ENCODE measurements around the gene RBSN.

The RBSN gene

DNA sequence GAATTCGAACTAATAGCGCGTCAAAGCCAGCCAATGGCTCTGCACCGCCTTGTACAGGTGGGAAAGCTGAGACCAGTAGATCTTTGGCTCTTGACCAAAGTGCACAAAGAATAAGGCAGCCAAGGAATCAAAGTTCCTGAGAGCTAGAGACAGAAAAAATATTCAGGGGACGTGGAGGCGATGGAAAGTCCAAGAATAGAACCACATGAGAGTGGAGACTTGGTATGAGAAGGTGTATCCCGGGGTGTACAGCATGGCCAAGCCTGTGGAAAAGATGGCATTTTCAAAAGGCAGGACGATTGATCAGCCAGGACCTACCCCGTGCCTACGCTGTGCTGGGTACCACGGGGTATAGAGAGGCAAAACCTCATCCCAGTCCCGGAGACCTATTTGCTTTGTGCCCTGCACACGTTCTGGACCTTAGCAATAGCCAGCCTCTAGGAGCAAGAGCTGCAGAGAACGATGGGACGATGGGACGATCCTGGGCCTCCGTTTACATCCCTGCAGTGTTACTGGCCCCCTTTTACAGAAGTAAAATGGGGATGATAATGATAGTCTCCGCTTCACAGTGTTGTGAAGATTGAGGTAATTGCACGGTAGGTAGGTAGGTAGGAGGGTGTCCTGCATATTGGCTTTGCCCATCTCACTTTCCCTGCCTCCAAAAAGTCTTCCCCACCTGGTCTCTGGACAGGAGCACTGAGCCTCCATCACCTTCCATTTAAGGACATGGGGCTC is 583 bp upstream of the RBSN start:
- no peak for DNase-seq (ENCODE audit: low read depth)

DNA sequence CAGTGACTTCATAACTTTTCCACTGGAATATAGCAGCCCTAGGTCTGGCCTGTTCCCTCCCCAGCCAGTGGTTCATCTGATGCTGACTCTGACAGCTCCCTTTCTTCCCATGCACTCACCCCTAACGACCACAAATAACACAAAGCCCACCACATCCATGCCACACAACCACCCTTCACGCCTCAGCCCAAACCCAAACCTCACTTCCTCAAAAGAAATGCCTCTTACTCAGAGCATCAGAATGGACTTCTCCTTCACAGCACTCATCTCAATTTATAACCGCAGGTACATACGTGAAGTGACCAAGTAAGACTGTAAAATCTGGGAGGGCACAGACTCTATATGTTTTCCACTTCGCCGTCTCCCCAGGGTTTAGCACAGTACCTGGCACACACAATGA is 1.1 kb downstream of the RBSN start:
- peak; percentile 11 for DNase-seq (ENCODE audit: low read depth)

DNA sequence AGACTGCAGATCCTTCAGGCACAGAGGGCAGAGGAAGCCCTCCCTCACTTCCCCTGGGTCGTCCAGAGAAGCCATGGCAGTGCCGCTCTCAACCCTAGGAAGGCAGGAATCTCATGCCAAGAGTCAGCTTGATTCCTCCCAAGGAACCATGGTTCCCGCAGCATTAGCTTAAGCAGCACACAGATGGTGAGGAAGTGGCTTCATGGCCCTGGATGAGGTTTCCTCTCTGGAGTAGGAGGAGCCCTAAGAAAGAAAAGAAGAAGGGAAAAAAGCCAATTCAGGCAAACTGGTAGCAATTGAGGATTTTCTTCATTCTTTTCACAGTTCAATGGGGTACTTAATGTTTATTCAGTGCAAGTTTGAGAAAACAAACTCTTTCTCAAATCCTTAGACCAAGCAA is 2.9 kb downstream of the RBSN start:
- DNase-seq (ENCODE audit: low read depth): no peak

DNA sequence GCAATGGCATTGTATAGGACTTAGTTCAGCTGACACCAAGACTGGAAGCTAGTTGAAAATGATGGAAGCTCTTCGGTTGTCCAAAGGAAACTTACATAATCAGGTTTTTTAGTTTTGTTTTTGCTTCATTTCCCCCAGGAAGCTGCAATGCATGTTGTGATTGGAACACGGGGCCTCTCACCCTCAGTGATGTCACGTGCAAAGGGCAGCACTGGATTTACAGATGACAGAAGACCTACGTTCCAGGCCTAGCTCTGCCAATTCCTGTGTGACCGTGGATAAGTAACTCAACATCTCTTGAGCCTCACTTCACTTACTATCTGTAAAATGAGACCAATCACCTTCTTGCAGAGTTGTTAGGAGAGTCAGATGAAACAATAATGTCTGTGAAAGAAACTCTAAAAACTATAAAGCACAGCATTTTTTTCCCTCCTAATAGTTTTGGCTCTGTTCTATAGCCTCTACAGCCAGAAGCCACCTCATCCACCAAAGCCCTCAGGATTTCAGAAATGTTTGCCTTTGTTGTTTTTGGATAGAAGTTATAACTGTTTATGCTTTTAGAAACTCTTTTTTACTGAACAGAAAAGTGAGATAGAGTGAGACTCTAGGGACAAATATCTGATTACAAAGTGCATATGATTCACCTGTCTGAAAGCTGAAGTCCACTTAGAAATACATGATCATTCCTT is 4.6 kb downstream of the RBSN start:
- DNase-seq (ENCODE audit: low read depth): no peak

DNA sequence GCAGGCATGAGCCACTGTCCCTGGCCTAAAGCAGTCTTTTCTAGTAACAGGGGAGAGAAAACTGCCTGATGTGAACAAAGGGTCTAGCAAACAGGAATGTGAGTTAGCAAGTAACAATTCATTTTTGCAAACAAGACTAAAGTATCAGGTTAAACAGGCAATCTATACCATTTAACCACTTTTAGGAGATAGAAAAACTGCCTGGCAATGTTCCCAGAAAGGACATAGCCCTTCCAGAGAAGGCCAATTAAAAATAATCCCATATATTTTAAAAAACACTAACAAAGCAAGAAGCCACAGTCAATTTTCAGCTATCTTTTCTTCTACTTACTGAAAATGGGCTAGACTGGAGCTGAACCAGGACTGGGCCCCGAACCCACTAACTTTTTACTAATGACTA is 6.3 kb downstream of the RBSN start:
- DNase-seq (ENCODE audit: low read depth): no peak

DNA sequence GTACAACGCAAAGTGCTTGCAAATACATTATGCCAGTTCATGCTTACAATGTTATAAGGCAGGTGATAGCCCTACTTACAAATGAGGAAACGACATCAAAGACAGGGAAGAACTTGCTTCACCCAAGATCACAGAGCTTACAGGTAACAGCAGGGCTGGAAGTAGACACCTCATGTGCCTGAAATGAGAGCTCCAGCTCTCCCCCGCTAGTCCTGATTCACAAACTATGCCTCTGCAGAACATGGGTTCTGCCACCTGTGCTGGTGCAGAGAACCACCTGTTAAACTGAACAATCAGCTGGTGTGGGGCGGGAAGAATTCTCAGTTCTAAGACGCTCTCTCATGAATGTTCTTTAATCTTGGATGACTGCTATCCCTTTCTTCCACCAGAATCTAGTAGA is 7.4 kb downstream of the RBSN start:
- DNase-seq (ENCODE audit: low read depth): no peak

DNA sequence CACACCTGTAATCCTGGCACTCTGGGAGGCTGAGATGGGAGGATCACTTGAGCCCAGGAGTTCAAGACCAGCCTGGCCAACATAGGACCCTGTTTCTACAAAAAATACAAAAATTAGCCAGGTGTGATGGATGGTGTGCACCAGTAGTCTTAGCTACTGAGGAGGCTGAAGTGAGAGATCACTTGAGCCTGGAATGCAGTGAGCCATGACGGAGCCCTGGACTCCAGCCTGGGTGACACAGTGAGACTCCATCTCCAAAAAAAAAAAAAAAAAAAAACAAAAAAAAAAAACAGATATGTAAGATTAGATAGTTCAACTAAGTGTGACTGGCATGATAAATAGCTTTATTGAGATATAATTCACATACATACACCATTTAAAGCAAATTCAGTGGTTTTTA is 9.7 kb downstream of the RBSN start:
- no peak for DNase-seq (ENCODE audit: low read depth)

DNA sequence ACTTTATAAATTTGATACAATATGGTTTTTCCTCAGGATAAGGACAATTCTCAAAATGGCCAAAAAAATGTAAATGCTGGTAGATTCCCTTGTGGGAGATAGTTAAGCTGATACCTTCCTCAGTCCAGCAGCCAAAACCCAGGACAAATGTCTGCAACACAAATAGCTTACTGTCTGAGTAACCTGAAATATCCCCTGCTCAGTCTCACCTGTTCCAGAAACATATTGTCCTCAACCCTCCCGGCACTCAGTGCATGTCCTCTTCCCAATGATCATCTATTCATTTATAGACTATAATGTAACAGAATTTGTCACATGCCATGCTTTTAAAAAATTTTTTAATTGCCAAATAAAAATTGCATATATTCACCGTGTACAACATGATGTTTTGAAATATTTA is 12.2 kb downstream of the RBSN start:
- no peak for DNase-seq (ENCODE audit: low read depth)

DNA sequence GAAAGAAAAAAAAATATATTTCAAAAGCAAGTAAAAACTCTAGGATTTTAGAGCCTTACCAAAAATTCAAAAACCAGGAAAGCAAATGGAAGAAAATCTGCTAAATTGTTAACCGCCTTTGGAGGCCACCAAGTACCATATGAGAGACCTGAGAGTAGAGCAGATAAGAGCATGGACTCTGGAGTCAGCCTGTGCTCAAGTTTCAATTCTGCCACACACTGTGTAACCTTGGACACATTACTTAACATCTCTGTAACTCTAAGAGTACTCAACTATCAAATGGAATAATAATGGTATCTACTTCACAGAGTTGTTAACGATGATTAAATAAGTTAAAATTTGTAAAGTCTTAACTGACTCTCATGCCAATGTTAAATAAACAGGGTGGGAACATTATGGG is 12.7 kb downstream of the RBSN start:
- DNase-seq (ENCODE audit: low read depth): no peak

DNA sequence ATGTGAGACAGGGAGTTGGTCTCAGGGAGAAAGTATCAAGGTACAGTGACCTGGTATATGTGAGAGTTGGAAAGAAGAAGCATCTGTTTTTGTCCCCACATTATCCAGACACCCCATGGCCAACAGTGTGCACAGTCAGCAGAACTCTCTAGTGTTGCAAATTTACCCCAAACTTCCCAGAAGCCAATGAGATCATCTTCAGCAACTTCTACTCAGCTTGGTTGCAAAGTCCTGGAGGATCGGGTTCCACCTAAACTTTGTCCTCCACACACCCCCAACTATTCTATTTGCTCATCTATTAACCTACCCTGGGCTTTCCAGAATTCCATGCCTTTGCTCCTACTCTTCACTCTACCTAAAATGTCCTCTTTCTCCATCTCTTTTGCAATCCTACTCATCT is 15.7 kb downstream of the RBSN start:
- DNase-seq (ENCODE audit: low read depth): no peak

DNA sequence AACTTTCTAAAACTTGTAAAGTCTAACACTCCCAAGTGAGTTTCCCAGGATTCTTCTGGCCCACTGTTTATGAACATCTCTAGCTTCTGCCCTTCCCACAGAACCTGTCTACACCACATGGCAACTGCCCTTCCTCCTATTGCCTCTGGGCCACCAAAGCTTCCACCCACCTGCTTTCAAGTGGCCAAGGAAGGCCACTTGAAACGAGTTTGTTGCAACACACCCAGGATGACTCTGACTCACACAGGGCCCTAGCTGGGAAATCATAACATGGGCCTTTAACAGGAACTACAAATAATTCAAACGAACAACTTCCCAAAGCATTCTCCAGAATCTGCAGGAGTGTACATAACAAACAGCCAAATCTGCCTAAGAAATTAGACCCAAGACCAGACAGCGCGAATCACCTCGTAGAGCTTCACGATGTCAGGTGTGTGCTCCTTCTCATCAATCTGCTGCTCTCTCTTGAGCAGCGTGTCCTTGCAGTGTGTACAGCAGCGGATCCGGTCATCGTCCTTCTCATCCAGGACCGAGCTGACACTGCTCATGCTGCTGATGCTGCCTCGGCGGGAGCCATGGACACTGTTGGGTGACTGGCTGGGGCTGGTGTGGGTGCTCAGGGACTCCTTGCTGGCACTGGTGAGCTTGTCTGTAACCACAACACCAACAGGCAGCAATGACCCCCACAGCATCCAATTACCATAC is 16.8 kb downstream of the RBSN start:
- no peak for DNase-seq (ENCODE audit: low read depth)

DNA sequence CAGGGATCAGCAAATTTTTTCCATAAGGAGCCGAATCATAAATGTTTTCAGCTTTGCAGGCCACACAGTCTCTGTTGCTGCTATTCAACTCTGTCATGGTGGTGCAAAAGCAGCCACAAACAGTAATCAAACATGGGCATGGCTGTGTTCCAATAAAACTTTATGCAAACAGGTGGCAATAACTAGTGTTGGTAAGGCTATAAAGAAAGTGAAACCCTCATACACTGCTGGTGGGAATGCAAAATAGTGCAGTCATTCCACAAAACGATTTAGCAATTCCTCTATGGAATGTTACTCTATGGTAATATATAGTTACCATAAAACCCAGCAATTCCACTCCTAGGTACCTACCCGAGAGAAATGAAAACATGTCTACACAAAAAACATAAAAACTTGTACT is 19.9 kb downstream of the RBSN start:
- DNase-seq (ENCODE audit: low read depth): no peak

DNA sequence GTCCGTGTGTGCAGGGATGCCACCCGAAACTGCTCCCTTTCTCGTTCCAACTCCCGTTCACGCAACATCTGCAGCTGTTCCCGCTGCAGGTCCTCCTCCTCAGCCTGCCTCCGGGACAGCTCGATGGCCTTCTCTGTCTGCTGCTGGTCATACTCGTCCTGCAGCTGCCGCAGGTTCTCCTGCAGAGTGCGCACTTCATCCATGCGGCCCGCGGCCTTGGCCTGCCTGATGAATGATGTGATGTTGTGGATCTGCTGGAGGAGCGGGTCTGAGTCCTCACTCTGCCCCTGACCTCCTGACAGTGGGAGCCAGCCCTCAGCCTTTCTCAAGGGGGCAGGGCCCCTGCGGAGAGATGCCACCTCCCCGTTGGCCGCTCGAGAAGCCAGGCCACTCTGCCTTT is 24.4 kb downstream of the RBSN start:
- DNase-seq (ENCODE audit: low read depth): no peak

DNA sequence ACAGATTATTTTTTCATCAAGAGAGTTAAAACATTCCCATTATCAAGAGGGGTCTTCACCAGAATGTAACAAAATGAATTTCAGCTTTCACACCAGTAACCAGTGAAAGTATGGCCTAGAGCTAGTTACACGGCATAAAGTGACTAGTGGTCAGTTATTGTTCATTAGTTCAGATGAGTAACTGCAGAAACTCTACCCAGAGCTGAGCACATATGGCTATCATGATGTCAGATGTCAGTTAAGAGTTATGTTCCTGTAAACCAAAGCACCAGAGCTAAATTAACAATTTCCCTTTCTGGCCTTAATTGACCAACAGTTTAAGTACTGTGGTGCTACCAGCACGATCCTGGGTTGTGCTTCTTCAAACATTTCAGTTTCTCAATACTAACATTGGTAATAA is 27.2 kb downstream of the RBSN start:
- no peak for DNase-seq (ENCODE audit: low read depth)

DNA sequence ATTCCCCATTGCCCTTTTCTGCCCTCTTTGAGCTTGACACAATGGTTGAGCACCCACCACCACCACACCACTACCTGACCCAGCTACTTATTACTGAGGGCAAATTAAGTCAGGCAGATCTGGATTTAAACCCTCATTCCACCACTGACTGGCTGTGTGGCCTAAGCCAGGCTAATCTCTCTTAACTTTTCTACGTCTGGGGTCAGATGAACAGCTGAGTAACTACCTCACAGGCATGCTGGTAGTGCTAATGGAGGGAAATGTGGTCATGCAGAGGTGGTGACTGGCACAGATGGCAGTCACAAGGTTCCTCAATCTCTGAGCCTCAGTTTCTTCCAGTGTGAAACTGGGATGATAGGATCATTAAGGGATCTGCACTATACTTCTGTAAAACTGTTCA is 29.5 kb downstream of the RBSN start:
- no peak for DNase-seq (ENCODE audit: low read depth)

DNA sequence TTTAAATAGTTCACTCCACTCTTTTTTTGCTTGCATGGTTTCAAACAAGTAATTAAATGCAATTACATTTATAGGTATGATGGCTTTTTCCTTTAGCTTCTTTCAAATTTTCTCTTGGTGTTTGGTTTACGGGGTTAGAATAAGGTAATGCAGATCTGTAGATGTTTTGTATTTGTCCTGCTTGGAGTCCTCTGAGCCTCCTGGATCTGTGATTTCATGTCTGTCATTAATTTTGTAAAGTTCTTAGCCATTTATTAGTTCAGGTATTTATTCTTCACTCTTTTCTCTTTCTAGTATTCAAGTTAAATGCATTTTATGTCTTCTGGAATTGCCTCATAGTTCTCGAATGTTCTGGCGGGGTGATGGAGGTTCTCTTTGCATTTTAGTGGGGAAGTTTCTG is 32.5 kb downstream of the RBSN start:
- DNase-seq (ENCODE audit: low read depth): no peak

DNA sequence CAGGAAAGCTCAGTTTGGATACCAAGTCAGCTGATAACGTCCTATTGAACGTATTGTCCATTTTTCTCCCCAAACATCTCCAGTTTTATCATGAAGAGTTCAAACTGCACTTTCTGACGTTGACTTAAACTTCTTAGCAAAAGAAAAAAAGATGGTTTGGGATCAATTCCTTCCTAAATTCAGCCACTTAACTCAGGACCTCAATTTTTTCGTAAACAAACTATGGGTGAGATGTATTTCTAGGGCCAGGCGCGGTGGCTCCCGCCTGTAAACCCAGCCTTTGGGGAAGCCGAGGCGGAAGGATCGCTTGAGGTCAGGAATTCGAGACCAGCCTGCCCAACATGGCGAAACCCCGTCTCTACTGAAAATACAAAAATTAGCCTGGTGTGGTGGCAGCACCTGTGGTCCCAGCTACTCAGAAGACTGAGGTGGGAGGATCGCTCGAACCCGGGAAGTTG is 33.4 kb downstream of the RBSN start:
- DNase-seq (ENCODE audit: low read depth): no peak

DNA sequence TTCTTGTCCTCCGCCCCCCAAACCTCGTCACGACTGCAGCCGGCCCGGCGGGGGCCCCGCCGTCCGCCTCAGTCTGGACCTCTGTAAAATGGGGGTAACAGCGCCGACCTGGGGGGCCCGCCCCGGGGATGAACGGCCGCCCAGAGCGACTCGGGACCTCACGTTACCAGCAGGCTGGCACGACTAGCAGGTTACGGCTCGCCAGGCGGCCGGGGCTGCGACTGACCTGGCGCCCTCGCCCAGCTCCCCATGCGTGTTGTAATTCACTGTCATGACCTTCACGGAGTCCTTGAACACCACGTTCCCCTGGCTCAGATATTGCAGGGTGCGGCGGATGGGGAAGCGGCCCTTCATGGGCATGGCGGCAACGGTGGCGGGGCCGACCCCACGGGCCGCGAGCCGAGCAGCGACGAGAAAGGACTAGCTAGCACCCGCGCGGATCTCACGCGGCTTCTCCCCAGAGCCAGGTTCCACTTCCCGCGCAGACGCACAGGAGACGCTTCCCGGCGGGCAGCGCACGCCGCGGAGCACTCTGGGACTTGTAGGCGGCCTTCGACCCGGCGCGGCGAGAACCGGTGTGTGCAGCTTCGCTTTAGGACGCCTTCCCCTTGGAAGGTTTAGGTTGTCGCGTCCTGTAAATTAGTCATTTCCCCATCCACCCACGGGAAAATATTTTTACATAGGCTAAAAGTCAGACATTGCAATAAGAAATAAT is 34.0 kb downstream of the RBSN start, which contains the start of gene MRPS25:
Gene MRPS25 (minus strand): TSS at position 481 of the 715 bp plus-strand sequence. CDS start 121 bp downstream, at position 360.
- DNase-seq (ENCODE audit: low read depth): peak; percentile 83

DNA sequence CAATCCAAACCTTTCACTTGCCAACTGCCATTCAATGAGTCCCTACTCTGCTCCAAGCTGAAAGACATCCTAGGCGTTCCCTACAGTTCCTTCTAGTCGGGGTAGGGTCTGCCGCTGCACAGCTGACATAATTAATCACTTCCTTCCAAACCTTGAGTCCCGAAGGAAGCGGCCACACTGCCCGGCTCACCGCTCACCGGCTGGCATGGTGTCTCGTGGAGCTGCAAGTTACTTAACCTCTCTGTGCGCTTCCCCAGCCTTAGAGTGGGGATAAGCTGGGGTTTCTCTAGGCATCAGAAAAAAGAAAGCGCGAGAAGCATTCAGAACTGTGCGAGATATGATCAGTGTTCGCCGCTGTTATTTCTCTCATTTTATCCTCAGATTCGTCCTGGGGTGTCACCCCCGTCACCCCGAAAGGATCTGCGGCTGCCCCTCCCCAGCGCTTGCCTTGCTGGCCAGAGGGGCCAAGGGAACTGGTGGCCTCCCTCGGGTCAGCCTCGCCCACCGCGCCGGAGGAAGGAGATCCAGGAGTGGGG is 34.6 kb downstream of the RBSN start:
- DNase-seq (ENCODE audit: low read depth): no peak

DNA sequence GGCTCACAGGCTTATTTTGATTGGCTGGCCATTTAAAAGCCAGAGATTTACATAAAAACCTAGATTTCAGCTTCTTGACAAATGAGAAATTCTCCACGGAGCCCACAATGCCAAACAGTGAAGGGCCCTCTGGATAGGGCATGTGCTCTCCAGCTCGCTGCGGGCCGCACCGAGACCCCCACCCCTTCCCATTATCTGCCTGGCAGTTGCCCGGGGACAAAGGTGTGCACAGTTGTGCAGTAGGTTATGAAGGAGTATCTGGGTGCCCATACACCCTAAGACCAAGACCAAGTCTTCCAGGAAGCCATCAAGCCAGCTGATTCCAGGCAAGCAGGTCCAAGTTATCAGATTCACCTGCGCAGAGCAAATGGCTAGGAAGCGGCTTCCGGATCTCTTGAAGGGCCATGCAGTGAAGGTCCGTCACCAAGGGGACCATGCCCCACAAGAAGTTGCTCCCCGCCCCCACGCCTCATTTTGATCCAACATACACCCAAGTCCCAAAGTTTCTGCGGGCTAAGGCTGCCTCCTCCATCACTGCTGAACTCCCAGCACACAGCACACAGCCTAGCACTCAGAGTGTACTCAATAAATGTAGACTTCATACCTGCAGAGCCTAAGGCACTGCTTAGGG is 35.2 kb downstream of the RBSN start:
- no peak for DNase-seq (ENCODE audit: low read depth)

DNA sequence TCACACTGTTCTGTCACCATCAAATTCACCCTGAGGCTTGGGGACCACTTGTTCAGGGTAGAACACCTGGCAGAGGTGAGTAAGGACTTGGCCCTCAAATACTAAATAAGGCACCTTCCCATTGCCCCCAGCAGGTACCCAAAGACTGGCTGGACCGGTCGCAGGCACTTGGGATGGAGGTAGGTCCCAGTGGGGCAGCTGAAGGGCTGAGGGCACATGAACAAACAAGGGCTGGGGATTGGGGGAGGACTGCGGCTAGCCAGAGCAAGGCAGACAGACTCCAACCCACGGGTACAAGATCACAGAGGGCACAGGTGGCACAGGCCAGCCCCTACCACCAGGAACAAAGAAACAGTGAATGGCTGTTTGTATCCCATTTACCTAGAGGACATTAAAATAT is 35.7 kb downstream of the RBSN start:
- no peak for DNase-seq (ENCODE audit: low read depth)

DNA sequence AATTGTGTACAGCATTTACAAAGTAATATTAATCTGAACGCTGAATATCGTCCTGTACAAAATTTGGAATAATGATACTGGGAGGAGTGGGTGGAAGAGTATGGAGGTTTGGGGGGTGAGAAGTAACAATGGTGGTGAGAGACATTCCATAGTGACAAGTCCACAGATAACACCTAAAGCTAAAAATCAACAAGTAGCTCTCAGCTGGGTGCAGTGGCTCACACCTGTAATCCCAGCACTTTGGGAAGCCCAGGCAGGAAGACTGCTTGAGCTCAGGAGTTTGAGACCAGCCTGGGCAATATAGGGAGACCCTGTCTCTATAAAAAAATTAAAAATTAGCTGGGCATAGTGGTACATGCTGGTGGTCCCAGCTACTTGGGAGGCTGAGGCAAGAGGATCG is 38.9 kb downstream of the RBSN start:
- DNase-seq (ENCODE audit: low read depth): no peak
